Astrocyte of the spinal cord (primary cell): ENCODE data around the gene SAP30L.

Experiments used
- DNase-seq: peaks from one replicate; pipeline ENCODE4 v3.0.0; 2011; ENCODE audit warnings: low read depth, low spot score
- H3K4me3 ChIP-seq: 2 replicates; pipeline ENCODE4 v1.5.1; 2011; ENCODE audit warnings: low read depth, mild to moderate bottlenecking, low read length, moderate library complexity
- in situ Hi-C: cut with HindIII; loops from 2 replicates; pipeline ENCODE4 v1.10.0; 2017; ENCODE audit warnings: low sequenced_read_pairs
- TF ChIP-seq, protein P1 (sequence below): IDR thresholded peaks from 2 replicates; pipeline ENCODE4 v1.5.1; 2012; ENCODE audit warnings: low read depth, mild to moderate bottlenecking, low read length, inconsistent platforms

SAP30L gene

DNA sequence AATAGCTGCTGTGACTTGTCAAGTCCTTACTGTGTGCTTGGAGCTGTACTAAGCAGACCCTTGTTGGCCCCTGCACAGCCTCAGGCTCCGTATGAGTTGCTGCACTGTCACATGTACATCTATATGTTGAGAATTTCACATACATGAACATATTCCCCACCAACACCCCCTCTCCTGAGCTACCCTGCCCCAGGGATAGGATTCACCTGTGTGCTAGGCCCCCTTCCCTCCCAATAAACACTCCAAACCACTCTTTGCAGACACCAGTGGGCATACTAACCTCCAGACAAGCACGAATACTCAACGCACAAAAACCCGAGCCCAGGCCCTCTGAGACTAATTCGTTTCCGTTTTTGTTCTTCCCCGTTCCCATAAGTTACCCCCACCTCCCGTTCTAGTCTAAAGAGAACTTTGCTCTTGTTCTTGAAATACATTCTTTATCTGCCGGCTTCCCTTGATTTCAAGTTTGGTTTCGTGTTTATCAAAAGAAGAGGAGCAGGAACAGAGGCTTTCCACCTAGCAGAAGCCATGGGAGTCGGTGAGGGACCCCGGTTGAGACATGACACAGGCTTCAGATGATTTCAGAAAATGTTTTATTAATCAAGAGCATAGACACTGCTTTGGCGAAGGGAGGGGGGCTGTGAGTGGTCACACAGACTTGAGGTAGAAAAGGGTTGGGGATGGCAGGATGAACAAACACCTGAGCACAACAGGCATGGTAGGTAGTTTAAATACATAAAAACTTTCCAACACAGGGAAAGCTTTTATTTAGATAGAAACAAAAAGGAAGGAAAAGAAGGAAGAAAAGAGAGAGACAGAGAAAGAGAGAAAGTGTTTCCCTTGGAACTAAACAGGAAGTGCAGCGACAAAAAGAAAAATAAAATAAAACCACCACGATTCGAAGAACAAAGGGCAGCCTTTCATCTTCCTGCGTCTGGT, 28.9 kb downstream of the SAP30L start:
- TF ChIP-seq, protein P1, sequence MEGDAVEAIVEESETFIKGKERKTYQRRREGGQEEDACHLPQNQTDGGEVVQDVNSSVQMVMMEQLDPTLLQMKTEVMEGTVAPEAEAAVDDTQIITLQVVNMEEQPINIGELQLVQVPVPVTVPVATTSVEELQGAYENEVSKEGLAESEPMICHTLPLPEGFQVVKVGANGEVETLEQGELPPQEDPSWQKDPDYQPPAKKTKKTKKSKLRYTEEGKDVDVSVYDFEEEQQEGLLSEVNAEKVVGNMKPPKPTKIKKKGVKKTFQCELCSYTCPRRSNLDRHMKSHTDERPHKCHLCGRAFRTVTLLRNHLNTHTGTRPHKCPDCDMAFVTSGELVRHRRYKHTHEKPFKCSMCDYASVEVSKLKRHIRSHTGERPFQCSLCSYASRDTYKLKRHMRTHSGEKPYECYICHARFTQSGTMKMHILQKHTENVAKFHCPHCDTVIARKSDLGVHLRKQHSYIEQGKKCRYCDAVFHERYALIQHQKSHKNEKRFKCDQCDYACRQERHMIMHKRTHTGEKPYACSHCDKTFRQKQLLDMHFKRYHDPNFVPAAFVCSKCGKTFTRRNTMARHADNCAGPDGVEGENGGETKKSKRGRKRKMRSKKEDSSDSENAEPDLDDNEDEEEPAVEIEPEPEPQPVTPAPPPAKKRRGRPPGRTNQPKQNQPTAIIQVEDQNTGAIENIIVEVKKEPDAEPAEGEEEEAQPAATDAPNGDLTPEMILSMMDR: no peak
- in situ Hi-C loops: no loop called here
- H3K4me3 ChIP-seq: no peak overlapping the region
- no peak for DNase-seq

DNA sequence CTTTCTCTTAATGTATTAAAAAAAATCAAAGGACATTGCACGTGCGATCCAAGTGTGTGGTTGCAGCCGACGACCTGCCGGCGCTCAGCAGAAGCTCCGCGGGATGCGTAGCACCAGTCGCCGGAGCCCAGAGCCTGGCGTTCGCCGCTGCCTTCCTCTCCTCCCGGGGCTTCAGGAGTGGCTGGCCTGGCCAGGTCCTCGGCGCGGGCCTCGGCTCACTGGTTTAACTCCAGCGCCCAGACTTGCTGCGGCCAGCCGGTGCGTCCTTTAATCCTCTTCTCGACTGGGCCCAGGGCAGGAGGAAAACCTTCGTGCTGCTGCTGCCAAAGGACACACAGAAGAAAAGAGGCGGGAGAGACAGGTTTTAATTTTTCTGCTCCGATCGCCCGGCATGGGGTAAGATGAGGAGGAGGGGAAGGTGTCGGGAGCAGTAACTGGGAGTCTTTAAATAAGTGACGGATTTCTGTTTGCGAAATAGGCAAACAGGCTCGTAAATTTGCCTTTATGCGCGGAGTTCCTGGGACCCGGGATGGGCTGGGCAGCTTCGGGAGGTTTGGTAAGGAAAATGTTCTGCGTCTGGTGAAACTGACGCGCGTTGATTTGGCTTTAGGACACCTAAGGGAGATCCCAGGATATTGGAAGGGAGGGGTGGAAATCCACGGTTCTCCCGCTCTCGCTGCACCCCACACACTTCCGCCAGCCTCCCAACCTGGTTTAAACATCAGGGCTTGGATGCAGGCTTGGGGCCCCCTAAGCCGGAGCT, 30.0 kb downstream of the SAP30L start:
- in situ Hi-C loops: no loop called here
- TF ChIP-seq, protein P1: no peak
- no peak overlapping the region for H3K4me3 ChIP-seq
- no peak for DNase-seq

DNA sequence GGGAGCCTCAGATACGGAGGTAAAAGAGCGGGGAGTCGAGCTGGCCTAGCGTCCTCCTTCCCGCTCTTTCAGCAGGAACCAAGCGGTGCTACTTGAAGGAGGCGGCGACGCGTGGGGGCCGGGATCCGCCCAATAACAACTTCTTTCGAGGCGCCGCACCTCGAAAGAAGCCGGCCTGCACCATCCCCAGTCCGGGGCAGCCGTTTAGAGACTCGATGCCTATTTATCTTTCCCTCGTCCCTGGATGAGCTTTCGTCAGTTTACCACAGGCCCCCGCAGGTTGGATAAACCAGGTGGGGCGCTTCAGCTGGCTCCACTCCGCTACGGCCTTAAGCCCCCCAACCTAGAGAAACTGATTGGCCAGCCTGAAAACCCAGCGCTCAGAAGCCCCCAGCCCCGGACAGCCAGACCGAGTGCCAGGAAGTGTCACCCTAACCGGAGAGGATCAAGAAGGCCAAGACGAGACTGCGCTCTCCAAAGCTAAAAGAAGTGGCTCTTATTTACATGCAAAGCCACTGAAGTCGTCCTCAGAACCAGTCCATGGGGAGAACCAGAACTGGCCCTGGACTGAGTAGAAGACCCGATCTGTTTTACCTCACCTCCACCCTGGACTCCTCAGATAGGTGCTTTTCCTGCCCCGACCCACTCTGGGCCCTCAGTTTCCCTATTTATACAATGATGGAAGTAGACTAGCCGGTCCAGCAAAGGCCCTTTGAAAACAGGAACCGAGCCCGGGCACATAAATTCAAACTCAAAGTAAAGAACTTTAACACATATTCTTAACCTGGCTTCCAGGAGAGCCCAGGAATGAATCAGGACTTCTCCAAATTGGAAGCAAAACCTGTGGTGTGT, 30.8 kb downstream of the SAP30L start:
- in situ Hi-C loops: no loop called here
- no peak overlapping the region for H3K4me3 ChIP-seq
- no peak for DNase-seq
- TF ChIP-seq, protein P1: no peak

DNA sequence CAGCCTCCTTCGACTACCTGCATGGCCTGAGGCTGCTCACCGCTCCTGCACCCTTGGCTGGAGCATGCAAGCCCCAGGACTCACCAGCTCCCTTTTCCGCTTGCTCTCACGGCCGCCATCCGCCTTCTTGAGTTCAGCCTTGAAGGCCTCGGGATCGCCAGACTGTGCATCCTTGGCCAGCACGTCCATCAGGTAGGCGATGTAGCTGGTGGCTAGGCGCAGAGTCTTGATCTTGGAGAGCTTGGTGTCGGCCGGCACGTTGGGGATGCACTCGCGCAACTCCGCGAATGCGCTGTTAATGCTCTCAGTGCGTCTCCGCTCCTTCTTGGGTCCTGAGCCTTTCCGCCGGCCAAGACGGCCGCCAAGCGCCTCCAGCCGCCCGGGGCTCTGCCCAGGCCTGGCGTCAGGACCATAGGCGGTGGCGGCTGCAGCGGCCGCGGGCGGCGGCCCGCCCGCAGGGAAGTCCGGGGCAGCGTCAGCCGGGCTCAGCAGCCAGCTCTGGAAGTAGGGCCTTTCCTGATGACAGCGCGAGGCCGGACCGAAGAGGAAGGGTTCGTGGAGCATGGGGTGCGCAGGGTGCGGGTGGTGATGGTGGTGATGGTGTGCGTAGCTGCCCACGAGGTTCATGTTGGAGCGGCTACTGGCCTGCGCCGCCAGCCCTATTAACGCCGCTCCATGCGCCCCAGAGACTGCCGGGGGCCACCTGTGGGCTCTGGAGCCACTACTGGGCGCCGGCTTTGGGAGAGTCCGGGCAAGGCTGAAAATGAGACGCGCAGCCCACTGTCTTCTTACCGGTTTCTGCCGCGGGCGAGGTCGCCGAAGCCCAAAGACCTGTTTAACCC, 31.8 kb downstream of the SAP30L start:
- in situ Hi-C loops: no loop called here
- no peak overlapping the region for H3K4me3 ChIP-seq
- TF ChIP-seq, protein P1: no peak
- DNase-seq: peak; percentile 11

DNA sequence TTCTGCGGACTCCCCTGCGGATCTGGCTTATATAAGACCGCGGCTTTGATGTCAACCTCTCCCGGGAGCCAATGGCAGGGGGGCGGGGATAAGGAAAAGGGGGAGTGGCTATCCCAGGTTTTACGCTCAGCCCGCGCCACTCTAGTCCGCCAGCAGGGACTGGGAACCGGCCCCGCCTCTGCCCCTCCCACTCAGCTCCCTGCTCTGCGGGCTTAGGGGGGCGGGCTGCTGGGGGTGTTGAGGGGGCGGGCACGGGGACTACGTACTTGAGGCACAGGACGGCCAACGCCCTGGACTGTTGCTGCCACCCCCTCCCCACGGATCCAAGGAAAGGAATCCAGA, 32.4 kb downstream of the SAP30L start, which contains the start of gene HAND1:
Gene HAND1 (minus strand): TSS at position 4 of the 342 bp plus-strand sequence. CDS start 219 bp downstream, outside the sequence.
- no peak within 1 kb of the TSS for H3K4me3 ChIP-seq
- TF ChIP-seq, protein P1: no peak
- no peak for DNase-seq
- in situ Hi-C loops: no loop called here
